Stomach smooth muscle (tissue), 2 donors: ENCODE results near the gene RHBG.

Source experiments
- H3K27ac ChIP-seq: one replicate; pipeline ENCODE4 v1.7.0; 2013; ENCODE audit warnings: mild to moderate bottlenecking, low read length, inconsistent platforms
- H3K27me3 ChIP-seq, 2 donors: one replicate each; pipeline ENCODE4 v1.7.0; 2013; ENCODE audit warnings: low read length in 2 of 2; ENCODE audit not compliant: insufficient read depth in 2 of 2, control insufficient read depth in 1 of 2
- H3K36me3 ChIP-seq, 2 donors: one replicate each; pipeline ENCODE4 v1.7.0; 2013; ENCODE audit warnings: low read length in 2 of 2; ENCODE audit not compliant: control insufficient read depth in 2 of 2, insufficient read depth in 2 of 2
- H3K4me1 ChIP-seq: one replicate; pipeline ENCODE4 v1.7.0; 2013; ENCODE audit warnings: low read length; ENCODE audit not compliant: control insufficient read depth, insufficient read depth
- H3K4me3 ChIP-seq, 2 donors: one replicate each; pipeline ENCODE4 v1.7.0; 2013; ENCODE audit warnings: low read length in 2 of 2
- H3K9ac ChIP-seq, 2 donors: one replicate each; pipeline ENCODE4 v1.7.0; 2013; ENCODE audit warnings: low read length in 2 of 2, mild to moderate bottlenecking in 1 of 2
- H3K9me3 ChIP-seq, 2 donors: one replicate each; pipeline ENCODE4 v1.7.0; 2013; ENCODE audit warnings: low read length in 2 of 2; ENCODE audit not compliant: control insufficient read depth in 2 of 2
- donor health status: healthy.
- donor health status: Pancreatic carcinoma.

RHBG gene

DNA sequence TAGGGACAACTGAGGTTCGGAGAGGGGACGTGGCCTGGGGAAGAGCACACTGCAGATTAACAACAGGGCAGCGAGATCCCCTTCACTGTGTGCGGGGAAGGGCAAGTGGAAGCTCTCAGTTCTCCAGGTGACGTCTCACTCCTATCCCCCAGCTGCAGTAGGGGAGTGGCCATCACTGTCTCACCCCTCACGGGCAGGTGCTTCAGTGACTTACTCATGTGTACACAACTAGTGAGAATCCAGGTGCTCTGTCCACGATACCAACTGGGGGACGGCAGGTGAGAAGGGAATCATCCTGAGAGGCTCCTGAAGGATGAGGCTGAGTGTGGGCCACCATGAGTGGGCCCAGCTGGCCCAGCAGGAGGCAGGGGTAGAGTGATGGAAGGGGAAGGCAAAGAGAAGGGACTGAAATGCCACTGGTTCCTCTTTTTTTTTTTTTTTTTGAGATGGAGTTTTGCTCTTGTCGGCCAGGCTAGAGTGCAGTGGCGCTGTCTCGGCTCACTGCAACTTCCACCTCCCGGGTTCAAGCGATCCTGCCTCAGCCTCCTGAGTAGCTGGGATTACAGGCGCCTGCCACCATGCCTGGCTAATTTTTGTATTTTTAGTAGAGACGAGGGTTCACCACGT is 25.9 kb downstream of the RHBG start:
- H3K36me3 ChIP-seq, result no peaks in the 10 kb centered on the region
- H3K9me3 ChIP-seq, result no peaks in the 10 kb centered on the region
- H3K27me3 ChIP-seq, result peaks cover 14 to 23% of the 10 kb centered on the region in 2 donors
- H3K9ac ChIP-seq, result no peak overlapping the region
- H3K4me3 ChIP-seq, result no peak overlapping the region
- no peak overlapping the region for H3K27ac ChIP-seq
- H3K4me1 ChIP-seq, result no peaks in the 10 kb centered on the region

DNA sequence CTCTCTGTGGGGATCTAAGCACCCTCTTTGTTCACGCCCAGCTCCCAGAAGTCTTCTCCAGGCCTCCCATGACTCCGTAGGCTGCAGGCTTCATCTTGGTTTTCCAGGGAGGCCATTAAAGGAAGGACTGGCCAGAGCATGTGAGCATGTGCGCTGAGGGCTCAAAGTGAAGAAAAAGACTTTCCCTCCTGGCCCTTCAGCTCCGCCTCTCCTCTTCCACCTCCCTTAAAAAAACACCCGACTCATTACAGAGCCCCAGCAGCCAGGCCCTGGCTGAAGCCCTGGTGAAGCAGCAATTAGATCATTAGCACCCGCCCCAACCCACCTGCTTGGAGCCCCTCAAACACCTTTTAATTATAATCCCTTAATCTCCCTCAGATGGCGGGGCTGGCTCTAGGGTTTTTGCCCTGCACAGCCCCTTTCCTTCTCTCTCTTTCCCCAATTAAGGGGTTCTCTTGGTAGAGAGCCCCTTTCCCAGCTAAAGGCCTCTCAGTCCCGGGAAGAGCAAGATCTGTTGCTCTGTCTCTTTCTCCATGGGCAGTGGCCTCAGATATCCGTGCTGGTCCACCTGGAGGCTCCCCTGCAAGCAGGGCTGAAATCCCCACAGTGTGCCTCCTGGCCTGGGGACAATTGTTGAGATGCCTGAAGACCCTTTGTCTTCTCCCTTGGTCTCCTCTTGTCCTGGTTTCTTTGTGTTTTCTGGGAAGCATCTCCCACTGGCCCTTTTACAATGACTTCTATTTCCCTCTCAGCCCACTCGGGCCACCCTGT is 30.5 kb downstream of the RHBG start:
- Histone ChIP-seq H3K36me3 (no peaks in the 10 kb centered on the region), H3K27me3 (peaks cover 0 to 6% of the 10 kb centered on the region in 2 donors), H3K4me3 (no peak overlapping the region), H3K27ac (no peak overlapping the region), H3K4me1 (no peaks in the 10 kb centered on the region), H3K9ac (no peak overlapping the region), H3K9me3 (no peaks in the 10 kb centered on the region)

DNA sequence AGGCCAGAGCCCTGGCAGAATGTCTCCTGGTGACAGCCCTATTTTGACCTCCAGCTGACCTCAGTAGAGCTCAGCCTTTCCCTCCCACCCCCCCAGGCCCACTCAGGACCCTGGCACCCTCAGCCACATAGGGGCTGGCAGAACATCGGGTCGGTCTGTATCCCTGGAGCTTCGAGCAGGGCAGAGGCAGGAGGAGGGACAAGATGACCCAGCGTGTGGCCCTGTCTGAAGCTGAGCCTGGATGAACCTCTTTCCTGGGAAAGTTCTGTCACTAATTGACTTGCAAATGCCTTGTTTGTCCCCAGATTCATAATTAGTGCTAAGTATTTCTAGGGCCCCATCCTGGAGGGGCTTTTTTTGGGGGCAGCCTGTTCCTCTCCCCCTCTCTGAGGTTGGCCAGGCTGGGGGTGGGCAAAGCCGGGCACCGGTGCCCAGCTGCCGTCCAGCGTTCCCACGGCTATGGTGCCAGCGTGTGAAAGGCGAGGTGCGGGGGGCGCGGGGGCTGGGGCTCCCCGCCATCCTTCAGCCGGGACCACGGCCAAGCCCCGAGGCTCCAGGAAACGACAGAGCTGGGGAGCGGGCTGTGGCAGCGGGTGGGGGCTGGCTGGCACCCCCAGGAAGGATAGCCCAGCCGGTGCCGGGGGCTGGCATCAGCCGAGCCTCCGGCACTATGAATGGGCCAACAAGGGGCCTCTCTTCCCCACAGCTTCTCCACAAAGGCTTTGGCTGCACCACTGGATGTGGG is 31.4 kb downstream of the RHBG start:
- Histone ChIP-seq H3K27me3 (peaks cover 5 to 10% of the 10 kb centered on the region in 2 donors), H3K9me3 (no peaks in the 10 kb centered on the region), H3K9ac (no peak overlapping the region), H3K27ac (no peak overlapping the region), H3K4me1 (no peaks in the 10 kb centered on the region), H3K4me3 (no peak overlapping the region), H3K36me3 (no peaks in the 10 kb centered on the region)

DNA sequence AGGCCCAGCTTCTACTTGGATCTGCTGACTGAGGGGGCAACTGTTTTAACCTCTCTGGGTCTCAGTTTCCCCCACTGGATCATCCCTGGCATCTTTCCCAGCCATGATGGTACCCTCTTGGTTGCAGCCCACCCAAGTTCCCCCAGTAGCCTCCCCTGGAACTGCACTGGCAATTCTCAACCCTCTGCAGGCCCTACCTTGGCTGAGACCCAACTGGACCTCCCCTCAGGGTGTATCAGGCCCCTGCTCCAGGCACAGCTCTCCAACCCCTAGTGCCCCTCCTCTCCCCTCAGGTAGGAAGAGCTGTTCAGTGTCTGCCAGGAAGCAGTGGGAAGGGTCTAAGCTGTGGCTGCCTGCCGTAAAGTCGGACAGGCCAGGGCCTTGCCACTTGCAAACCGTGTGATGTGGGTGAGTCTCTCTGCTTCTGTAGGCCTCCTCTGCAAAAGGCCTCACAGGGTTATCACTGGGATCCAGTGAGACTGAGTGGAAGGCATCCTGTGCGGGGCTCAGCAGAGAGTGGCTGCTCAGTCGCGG is 32.1 kb downstream of the RHBG start:
- Histone ChIP-seq H3K27me3 (peaks cover 12 to 14% of the 10 kb centered on the region in 2 donors), H3K4me1 (no peaks in the 10 kb centered on the region), H3K4me3 (no peak overlapping the region), H3K27ac (no peak overlapping the region), H3K36me3 (no peaks in the 10 kb centered on the region), H3K9me3 (no peaks in the 10 kb centered on the region), H3K9ac (no peak overlapping the region)

DNA sequence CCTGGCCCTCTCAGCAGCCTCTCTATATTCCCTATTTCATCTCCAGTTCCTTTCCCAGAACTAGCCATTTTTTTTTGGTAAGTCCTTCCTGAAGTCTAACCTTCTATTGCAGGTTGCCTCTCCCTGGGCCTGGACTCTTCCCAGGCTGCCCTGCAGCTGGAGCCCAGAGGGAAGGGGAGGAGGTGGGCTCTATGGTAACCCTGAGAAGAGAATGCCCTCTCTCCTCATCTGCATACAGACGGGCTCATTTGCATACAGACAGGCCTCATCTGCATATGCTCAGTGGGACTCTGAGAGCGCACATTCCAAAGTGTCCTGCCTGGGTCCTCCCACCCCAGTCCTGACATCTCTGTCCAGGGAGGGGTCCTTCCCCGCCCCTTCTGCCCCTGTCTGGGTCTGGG is 32.7 kb downstream of the RHBG start:
- H3K9ac ChIP-seq, result no peak overlapping the region
- peaks cover 15 to 16% of the 10 kb centered on the region in 2 donors for H3K27me3 ChIP-seq

DNA sequence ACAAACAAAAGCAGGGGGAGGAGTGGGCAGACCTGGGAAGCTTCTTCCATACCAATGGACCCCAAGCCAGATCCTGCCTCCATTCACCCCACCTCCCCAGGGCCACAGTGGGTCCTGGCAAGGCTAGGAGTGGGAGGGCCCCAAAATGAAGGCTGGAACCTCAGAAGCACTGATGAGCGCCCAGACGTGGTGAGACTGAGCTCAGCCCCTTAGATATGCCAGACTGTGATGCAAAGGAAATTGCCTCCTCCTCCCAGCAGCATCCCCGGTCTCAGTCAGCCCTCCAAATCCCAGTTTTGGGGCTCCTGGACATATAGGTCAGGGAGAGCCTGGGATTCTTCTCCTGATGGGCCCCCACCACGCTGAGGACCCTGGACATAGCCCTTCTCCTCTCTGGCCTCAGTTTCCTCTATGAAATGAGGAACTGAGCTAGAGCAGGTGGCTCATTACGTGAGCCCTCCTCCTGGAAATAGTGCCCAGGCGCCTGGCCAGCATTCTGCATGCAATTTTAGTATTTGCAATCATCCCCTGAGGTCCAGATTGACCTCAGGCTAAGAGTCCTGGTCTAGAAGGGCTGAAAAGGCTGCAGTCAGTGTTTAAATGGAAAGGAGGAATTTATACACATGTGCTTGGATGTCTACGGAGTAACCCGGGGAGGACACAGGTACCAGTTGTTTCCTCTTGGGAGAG is 33.5 kb downstream of the RHBG start:
- Histone ChIP-seq H3K36me3 (no peaks in the 10 kb centered on the region), H3K4me1 (no peaks in the 10 kb centered on the region), H3K9ac (no peak overlapping the region), H3K9me3 (no peaks in the 10 kb centered on the region), H3K27ac (no peak overlapping the region), H3K27me3 (peaks cover 22 to 23% of the 10 kb centered on the region in 2 donors), H3K4me3 (no peak overlapping the region)

More for the DNA sequence above, 32.7 kb downstream of the RHBG start:
- H3K27ac ChIP-seq, result no peak overlapping the region
- no peak overlapping the region for H3K4me3 ChIP-seq
- H3K4me1 ChIP-seq, result no peaks in the 10 kb centered on the region
- H3K36me3 ChIP-seq, result no peaks in the 10 kb centered on the region
- no peaks in the 10 kb centered on the region for H3K9me3 ChIP-seq

DNA sequence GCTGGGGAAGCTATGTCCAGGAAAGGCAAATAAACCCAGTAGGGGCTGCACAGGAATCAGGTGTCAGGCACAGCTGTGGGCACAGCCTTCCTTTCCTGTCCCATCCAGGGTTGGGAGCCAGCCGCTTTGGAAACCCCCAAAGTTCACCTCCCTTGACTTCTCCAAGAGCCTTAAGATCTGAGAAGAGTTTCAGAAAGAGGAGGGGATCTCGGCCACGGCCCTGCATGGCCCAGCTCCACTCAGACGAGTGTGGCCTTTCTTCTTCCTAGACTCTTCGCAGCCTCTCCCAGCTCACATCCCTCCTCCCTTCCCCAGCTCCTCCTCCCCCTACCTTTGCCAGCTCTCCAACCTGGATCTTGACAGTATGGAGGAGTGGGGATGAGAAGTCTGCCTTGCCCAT is 36.7 kb downstream of the RHBG start:
- no peak overlapping the region for H3K4me3 ChIP-seq
- H3K9me3 ChIP-seq, result no peaks in the 10 kb centered on the region
- peaks cover 31 to 35% of the 10 kb centered on the region in 2 donors for H3K27me3 ChIP-seq
- H3K9ac ChIP-seq, result no peak overlapping the region
- no peaks in the 10 kb centered on the region for H3K4me1 ChIP-seq
- no peaks in the 10 kb centered on the region for H3K36me3 ChIP-seq
- H3K27ac ChIP-seq, result no peak overlapping the region

DNA sequence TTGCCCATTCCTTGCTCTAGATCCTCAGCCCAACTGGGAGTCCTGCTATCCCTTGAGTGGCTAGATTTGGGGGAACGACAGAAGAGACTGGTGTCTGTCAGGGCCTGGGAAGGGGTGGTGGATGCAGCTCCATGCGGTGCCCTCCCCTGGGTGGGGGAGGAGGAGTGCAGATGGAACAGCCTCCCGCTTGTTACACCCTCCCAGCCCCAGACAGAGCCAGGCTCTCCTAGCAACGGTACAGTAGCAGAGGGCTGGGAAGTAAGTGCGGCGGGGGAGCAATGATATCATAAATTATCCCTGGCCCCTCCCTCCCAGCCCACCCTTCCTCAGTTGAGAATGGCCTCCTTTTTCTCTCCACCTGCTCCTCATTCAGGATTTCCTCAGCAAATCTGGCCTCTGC is 37.2 kb downstream of the RHBG start:
- no peaks in the 10 kb centered on the region for H3K4me1 ChIP-seq
- H3K9ac ChIP-seq, result no peak overlapping the region
- no peak overlapping the region for H3K4me3 ChIP-seq
- peaks cover 32 to 40% of the 10 kb centered on the region in 2 donors for H3K27me3 ChIP-seq
- H3K27ac ChIP-seq, result no peak overlapping the region
- no peaks in the 10 kb centered on the region for H3K36me3 ChIP-seq
- H3K9me3 ChIP-seq, result no peaks in the 10 kb centered on the region

DNA sequence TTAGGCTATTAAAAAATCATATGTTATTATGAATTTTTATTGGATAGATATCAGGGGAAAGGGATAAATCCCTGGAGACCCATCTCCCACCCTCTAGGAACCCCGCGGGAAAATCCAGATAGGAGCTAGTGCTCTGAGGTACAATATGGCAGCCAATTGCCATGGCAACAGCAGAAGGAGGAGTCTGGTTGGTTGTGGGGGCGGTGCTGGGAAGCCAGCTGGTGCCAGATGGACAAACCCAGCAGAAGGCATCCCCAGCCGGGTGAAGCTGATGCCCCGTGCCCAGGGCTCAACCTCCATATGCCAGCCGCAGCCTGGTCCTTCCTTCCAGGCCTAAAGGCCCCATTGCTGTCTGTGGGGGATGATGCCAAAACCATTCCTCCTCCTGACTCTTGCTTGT is 38.3 kb downstream of the RHBG start:
- H3K9ac ChIP-seq, result no peak overlapping the region
- no peaks in the 10 kb centered on the region for H3K9me3 ChIP-seq
- H3K4me1 ChIP-seq, result no peaks in the 10 kb centered on the region
- H3K27me3 ChIP-seq, result peaks cover 32 to 39% of the 10 kb centered on the region in 2 donors
- H3K4me3 ChIP-seq, result no peak overlapping the region
- no peaks in the 10 kb centered on the region for H3K36me3 ChIP-seq
- H3K27ac ChIP-seq, result no peak overlapping the region

DNA sequence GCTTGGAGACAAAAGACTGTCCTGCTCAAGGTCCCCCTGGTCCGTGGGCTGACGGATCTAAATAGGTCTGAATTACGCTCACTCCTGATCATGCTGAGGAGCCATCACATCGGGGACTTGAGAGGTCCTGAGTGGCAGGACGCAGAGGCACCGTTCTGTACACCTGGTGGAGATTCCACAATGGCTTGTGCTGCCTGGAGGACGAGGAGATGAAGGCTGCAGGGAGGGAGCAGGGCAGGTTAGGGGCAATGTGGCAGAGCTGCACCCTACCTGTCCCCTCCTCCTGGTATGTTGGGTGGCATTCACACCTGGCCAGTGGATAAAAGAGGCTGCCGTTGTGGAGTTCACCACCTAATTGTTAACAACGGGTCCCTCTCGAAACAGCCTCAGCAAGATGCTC is 38.7 kb downstream of the RHBG start:
- Histone ChIP-seq H3K27me3 (peaks cover 32 to 39% of the 10 kb centered on the region in 2 donors), H3K36me3 (no peaks in the 10 kb centered on the region), H3K9me3 (no peaks in the 10 kb centered on the region), H3K4me1 (no peaks in the 10 kb centered on the region), H3K9ac (no peak overlapping the region), H3K27ac (no peak overlapping the region), H3K4me3 (no peak overlapping the region)
